Fibroblast of mammary gland (primary cell): Measurements from ENCODE around the gene IPO5.

Source experiments
- DNase-seq: peaks from one replicate; pipeline ENCODE4 v3.0.0-alpha.2; 2010; ENCODE audit warnings: low read depth
- H3K4me3 ChIP-seq: 2 replicates; pipeline ENCODE4 v1.5.1; 2011; ENCODE audit warnings: low read depth, mild to moderate bottlenecking, low read length, moderate library complexity; ENCODE audit not compliant: control insufficient read depth
- CTCF ChIP-seq: conservative IDR thresholded peaks from 2 replicates; pipeline ENCODE4 v1.5.1; 2011; ENCODE audit warnings: low read depth, low read length, inconsistent platforms; ENCODE audit not compliant: control insufficient read depth, insufficient read depth

The IPO5 gene

GRCh38 chr13:97953376-97953970 lies at the start of gene IPO5:
Gene IPO5 (plus strand): TSS chr13:97953675. CDS start chr13:97976697, 23,022 bp downstream.
- H3K4me3 ChIP-seq: no peak within 1 kb of the TSS
- no peak for TF ChIP-seq CTCF
- DNase-seq: peak; percentile 91

GRCh38 chr13:97904059-97904458 lies 49.4 kb upstream of the IPO5 start:
- DNase-seq: no peak
- no peak overlapping the region for H3K4me3 ChIP-seq
- no peak for TF ChIP-seq CTCF

GRCh38 chr13:97905517-97905916 lies 48.0 kb upstream of the IPO5 start:
- H3K4me3 ChIP-seq: no peak overlapping the region
- no peak for TF ChIP-seq CTCF
- DNase-seq: peak; percentile 48

- H3K4me3 ChIP-seq: no peak overlapping the region
- DNase-seq: peak; percentile 65
- peak; percentile 50 for TF ChIP-seq CTCF
Measured at GRCh38 chr13:97911311-97912138, 42.0 kb upstream of the IPO5 start.

- no peak for DNase-seq
- H3K4me3 ChIP-seq: no peak overlapping the region
- no peak for TF ChIP-seq CTCF
Measured at GRCh38 chr13:97912139-97912535, 41.3 kb upstream of the IPO5 start.

GRCh38 chr13:97913206-97913605 lies 40.3 kb upstream of the IPO5 start:
- H3K4me3 ChIP-seq: no peak overlapping the region
- TF ChIP-seq CTCF: no peak
- DNase-seq: peak; percentile 59
